GM21528 (cell line): ENCODE data around the gene EPHA6.

Experiments used
- ATAC-seq: cut with Tn5 transposase; IDR thresholded peaks from one replicate; pipeline ENCODE4 v1.9.1; 2021; ENCODE audit warnings: mild to moderate bottlenecking, moderate library complexity; ENCODE audit not compliant: unreplicated experiment, low FRiP score

EPHA6 gene

GRCh38 chr3:97138914-97139541 lies 324.6 kb downstream of the EPHA6 start:
- ATAC-seq, result no peak

- no peak for ATAC-seq
Observed at GRCh38 chr3:97148931-97149330, 334.5 kb downstream of the EPHA6 start.

- no peak for ATAC-seq
Observed at GRCh38 chr3:97161169-97161568, 346.8 kb downstream of the EPHA6 start.

- ATAC-seq, result no peak
Observed at GRCh38 chr3:97177242-97177641, 362.8 kb downstream of the EPHA6 start.

- no peak for ATAC-seq
Observed at GRCh38 chr3:97181704-97182103, 367.3 kb downstream of the EPHA6 start.

- ATAC-seq, result no peak
Observed at GRCh38 chr3:97187771-97188170, 373.4 kb downstream of the EPHA6 start.

- ATAC-seq, result no peak
Observed at GRCh38 chr3:97189835-97190234, 375.4 kb downstream of the EPHA6 start.

GRCh38 chr3:97197083-97197482 lies 382.7 kb downstream of the EPHA6 start:
- ATAC-seq, result no peak

GRCh38 chr3:97197830-97198229 lies 383.4 kb downstream of the EPHA6 start:
- no peak for ATAC-seq

GRCh38 chr3:97200387-97200786 lies 386.0 kb downstream of the EPHA6 start:
- no peak for ATAC-seq

- no peak for ATAC-seq
Observed at GRCh38 chr3:97201814-97202213, 387.4 kb downstream of the EPHA6 start.

- no peak for ATAC-seq
Observed at GRCh38 chr3:97228966-97229365, 414.6 kb downstream of the EPHA6 start.

GRCh38 chr3:97230486-97230885 lies 416.1 kb downstream of the EPHA6 start:
- ATAC-seq, result no peak

GRCh38 chr3:97232393-97233034 lies 418.1 kb downstream of the EPHA6 start:
- ATAC-seq, result no peak

GRCh38 chr3:97235179-97235578 lies 420.8 kb downstream of the EPHA6 start:
- ATAC-seq, result no peak

- ATAC-seq, result no peak
Observed at GRCh38 chr3:97235611-97236315, 421.4 kb downstream of the EPHA6 start.

- no peak for ATAC-seq
Observed at GRCh38 chr3:97241417-97241816, 427.0 kb downstream of the EPHA6 start.

GRCh38 chr3:97245201-97245910 lies 431.0 kb downstream of the EPHA6 start:
- ATAC-seq, result no peak

GRCh38 chr3:97256060-97256459 lies 441.7 kb downstream of the EPHA6 start:
- ATAC-seq, result no peak

- ATAC-seq, result no peak
Observed at GRCh38 chr3:97257942-97258697, 443.7 kb downstream of the EPHA6 start.
